Left renal cortex interstitium (tissue), 4 donors: ENCODE data around the gene TEX53. TPM values are rescaled to one million over a fixed set of nuclear protein-coding genes. Genes with fewer than 3 reads are reported as not detected.

Experiments
- DNase-seq, 4 donors: peaks; one replicate each; pipeline ENCODE4 v3.0.0-alpha.2; 2013; ENCODE audit warnings: low read depth in 4 of 4, low spot score in 2 of 4, missing footprints in 1 of 4
- polyA plus RNA-seq, 4 donors: library from polyadenylated mRNA; unstranded; fragments of 120-200 nt; gene quantifications; one replicate each; pipeline ENCODE4 v1.2.1, GENCODE V29; 2013; ENCODE audit not compliant: insufficient read length in 4 of 4

Gene TEX53
- polyA plus RNA-seq, result not detected

DNA sequence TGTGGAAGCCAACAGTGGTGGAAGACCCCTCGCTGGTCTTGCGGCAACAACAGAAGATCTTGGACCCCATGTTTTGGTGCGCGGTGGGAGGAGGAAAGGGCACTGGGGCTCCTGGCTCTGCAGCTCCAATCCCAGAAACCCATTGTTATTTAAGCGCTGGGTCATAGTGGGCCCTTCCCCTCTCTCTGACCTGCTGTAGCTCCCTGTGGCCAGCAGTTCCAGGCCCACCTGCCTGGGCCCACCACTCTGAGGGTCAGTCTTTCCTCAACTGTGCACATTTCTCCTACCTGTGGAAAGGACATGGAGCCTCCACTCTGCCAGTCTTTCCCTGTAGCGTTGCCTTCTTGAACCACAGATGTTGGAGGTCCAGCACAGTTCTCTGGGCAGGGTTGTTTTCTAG is at the start of gene TEX53:
Gene TEX53, minus strand, starts transcription at position 101 of the 400 bp plus-strand sequence. Its CDS starts 31 bp downstream, at position 70.
- no peak for DNase-seq

DNA sequence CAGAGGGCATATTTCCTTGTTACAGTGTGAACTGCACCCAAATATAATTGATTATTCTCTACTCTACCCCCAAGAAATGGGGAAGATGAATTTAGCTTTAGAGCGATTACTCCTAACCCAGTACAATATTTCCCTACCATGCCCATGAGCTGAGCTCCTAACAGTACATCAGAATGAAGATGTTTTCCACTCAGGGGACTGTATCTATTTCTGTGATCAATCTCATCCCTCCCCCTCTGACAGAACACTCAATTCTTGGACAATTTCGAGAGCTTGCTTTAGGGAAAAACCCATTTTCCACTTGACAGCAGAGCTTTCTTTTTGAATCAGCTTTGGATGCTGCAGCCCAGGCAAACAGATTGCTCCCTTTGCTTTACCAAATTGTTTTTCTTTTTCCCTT is 49.1 kb upstream of the TEX53 start:
- no peak for DNase-seq

DNA sequence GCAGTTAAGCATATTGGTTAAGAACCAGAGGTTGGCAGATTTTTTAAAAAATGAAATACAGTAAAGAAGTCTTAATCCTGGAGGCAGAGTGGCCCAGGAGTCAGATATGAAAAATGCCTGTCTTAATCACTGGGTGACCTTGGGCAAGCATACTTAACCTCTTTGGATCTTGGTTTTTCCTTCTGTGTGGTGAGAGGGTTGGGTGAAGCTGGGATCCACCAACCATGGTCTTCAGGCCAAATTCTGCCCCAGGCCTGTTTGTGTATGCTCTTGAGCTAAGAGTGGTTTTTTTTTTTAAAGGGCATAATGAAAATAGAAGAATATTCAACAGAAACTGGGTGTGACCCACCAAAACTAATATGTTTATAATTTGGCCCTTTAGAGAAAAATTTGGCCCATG is 44.4 kb upstream of the TEX53 start:
- DNase-seq, result no peak

DNA sequence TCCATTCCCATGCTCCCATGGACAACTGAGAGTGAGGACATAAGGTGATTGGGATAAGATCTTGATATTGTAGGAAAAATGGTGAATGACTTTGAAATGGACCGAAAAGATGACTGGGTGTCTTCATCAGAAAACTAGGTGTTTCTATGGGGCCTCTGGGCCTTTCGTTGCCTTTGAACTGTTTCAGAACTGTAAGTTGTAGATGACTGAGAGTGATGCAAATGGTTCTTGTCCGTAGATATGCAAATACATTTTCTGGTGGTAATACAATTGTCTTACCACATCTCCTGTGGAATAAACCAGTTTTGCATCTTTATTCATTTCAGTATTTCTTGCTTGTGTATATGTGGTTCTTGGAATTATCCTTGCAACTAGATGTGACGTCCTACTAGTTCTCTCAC is 40.3 kb upstream of the TEX53 start:
- no peak for DNase-seq

DNA sequence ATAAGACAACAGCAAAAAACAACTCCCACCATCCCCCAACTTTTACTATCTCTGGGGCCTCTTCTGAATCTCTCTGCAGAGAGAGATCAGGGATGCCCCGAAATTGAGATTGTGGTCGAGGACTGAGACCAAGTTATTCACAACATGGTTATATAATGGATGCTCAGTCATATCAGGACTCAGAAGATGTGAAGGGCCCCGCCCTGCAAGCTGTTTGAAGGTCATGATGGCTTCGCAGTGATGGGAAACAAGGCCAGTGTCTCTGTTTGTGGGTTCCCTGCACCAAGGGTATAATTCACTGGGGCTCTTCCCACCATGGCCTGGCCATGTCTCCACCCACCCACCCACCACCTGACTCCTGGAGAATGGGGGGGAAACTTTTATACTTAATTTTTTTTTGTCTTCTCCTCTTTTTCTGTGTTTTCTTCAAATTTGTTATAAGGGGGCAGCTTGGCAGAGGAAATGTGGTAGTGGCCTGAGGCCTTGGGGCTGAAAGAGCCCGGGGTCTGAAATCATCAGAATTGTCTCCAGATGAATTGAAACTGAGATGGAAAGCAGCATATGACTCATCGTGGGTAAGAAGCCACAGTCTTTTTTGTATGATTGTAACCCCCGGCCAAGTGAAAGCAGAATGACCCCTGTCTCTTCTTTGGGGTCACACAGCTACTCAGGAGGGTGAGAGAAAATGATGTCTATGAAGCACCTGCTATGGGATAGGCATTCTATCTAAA is 39.4 kb upstream of the TEX53 start:
- DNase-seq, result no peak

DNA sequence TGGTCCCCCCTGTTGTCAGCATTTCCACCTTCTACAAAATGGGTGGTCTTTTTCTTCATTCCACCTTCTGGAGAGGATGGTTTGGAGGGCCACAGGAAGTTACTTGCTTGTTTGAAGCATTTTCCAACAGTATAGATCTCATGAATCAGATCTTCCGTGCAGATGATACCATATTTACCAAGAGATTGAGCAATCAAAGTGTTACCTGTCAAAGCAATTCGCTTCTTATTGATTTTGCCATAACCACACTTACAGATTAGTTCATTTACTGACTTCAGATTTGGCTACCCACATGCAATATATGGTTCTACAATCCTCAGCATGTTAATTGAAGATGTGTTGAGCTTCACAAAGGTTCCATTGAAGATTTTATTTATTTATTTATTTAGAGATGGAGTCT is 38.3 kb upstream of the TEX53 start:
- no peak for DNase-seq

DNA sequence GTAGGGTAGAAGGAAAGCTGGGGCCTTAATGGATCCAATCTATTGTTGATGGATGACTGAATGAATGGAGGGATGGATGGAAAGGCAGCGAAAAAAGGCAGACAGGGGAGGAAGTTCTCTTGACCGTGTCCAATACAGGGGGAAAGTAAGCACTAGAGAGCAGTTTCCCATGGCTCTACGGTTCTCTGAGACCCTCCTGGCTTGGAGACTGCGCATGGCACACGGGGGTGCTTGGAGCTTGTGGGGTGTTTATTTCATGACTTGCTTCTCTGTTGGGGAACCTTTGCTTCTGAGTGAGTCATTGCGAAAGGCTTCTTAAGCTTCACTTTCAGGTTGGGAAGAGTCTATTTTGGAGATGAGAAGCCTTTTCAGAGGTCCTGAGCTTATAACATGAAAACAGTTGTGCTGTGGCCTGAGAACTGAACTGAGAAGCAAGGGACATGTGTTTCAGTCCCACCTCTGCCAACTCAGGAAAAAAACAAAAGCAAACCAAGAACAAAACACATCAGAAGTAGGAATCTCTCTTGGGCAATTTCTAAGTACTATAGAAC is 37.2 kb upstream of the TEX53 start:
- DNase-seq, result no peak

DNA sequence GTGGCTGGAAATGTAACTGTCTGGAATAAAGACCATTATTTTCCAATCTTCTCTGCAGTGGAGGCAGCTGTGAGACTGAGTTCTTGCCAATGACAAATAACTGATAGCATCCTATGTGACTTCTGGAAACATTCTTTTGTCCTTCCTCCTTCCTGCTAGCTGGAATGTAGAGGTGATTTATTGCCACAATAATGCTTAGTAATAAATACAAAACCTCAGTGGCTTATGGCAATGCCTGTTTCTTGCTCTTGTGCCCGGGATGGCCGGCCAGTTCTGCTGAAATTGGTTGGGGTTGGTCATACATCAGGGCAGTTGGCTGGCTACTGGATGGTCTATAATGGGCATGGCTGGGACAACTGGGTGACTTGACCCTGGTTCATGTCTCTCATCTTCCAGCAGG is 36.5 kb upstream of the TEX53 start:
- no peak for DNase-seq

DNA sequence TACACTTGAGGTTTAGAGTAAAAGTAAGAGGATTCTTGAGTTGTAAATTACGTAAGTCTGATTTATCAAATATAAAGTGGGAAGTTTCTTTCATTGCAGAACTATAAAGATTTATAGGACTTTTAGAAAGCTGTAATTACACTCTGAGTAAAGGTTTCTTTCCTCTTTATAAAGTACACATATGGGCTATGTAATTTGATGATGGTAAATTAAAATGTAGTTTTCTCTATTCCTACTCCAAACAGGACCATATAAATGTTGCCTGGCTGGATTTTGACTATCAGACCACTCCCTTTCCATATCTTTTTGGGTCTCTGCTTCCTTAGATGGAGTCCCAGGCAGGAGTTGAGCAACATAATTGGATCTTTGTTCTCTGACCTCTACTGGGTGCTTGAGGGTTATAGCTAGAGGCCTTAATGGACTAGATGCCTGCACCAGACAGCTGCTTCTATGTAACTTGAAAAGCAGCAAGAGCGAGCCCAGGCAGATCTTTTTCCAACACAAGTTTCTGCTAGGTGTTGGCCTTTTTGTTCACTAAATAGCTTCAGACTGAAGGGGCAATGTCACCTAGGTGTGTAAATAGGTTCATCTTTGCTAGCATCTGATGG is 35.7 kb upstream of the TEX53 start:
- DNase-seq, result no peak

DNA sequence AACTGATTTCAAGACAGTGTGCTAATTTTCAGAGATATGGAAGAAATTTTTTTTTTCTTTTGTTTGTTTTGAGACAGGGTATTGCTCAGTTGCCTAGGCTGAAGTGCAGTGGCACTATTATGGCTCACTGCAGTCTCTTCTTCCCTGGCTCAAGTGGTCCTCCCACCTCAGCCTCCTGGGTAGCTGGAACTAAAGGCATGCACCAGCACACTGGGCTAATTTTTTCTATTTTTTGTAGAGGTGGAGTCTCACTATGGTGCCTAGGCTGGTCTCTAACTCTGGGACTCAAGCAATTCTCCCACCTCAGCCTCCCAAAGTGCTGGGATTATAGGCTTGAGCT is 34.3 kb upstream of the TEX53 start:
- no peak for DNase-seq

DNA sequence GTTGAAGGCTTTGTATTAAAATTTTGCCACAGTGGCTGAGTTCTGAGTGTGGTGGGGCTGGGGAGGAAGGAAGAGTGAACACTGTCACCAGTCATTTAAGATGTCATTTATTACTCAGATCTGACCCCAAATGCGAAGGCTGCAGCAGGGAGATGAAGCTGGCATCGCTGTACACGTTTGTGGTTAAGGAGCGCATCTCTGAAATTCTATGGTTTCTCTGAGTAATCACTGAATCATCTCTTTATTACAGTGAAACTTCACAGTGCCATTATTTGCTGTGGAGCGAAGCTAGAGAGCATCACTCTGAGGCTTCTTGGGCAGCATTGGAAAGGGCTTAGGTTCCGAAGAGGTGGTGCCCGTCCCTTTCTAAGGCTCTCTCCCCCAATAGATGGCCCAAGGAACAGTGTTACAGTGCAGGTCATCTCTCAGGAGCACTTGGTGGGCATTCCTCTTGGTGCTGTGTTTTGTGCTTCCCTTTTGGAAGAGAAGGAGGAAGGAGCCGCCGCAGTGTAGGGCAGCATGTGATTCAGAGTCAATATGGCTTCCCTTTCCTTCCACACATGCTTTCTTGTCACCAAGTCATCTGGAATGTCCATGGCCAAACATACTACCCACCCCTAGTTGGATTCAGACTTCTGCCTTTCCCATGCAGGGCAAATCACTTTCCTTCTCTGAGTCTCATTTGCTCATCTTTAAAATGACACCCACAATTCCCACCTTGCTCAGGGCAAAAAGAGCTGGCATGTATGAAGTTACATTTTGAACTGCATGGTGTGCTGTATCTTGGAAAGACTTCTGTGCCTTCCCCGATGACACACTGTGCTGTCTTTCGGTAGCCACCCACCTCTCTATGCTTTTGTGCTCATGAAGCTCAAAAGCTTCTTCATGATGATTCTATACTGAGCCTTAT is 33.7 kb upstream of the TEX53 start:
- DNase-seq, result no peak

DNA sequence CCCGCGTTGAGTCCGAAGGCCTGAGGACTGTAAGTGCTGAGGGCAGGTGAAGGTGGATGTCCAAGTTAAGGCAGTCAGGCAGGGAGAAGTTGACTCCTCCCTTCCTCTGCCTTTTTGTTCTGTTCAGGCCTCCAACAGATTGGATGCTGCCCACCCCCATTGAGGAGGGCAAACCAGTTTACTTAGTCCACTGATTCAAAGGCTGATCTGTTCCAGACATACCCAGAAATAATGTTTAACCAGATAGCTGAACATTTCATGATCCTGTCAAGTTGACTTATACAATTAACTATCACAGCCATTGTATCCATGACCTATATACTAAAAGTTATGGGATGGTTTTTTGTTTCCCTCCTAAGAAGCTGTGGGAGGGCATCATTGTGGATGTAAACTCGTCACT is 32.7 kb upstream of the TEX53 start:
- DNase-seq, result no peak

DNA sequence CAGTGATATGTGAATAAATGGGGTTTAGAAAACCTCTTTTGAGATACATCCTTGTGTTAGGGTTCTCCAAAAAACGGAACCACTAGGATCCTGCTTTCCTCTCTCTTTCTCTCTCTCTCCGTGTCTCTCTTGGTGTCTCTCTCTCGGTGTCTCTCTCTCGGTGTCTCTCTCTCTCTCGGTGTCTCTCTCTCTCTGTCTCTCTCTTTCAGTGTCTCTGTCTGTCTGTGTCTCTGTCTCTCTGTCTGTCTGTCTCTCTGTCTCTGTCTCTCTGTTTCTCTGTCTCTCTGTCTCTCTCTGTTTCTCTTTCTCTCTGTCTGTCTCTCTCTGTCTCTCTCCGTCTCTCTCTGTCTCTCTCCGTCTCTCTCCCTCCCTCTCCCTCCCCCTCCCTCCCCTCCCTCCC is 32.2 kb upstream of the TEX53 start:
- DNase-seq, result no peak

DNA sequence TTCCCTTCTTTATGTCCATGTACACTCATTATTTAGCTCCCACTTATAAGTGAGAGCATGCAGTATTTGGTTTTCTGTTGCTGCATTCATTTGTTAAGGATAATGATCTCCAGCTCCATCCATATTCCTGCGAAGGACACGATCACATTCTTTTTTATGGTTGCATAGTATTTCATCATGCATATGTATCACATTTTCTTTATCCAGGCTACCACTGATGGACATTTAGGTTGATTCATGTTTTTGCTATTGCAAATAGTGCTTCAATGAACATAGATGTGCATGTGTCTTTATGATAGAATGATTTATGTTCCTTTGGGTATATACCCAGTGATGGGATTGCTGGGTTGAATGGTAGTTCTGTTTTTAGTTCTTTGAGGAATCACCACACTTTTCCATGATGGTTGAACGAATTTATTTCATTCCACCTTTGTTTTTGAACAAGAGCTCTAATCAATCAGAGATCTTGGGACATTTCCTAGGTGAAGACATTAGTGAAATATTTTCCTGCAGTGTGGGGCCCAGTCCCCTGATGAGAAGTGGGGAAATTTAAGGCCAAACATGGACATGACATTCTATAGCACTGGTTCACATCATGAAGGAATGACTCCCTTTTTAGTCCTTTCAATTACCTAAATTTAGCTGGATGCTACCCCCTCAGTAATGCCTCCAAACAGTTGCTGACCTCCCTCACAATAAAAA is 31.5 kb upstream of the TEX53 start:
- no peak for DNase-seq

DNA sequence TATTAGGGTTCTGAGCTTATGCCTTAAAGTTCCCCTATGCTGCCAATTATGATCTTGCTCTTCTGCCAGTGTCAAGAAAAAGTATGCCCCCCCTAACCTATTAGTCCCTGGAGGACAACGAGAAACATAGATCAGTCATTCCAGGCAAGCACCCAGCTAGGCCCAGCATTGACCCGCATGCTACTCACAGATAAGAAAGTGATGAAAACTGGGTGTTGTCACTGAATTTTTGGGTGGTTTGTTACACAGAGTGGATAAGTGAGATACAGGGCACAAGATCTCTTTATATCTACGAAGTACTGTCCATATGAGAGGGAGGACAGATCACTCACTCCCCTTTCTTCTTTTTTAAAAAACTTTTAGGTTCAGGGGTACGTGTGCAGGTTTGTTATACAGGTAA is 30.8 kb upstream of the TEX53 start:
- DNase-seq, result no peak

DNA sequence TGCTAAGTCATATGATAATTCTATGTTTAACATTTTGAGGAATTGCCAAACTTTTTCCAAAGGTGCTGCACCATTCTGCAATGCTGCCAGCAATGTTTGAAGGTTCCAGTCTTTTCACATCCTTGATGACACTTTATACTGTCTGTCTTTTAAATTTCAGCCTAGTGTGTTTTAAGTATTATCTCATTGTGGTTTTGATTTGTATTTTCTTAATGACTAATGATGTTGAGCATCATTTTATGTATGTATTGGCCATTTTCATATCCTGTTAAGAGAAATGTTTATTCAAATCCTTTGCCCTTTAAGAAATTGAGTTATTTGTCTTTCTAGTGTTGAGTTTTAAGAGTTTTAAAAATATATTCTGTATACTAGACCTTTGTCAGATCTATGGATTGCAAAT is 29.4 kb upstream of the TEX53 start:
- DNase-seq, result no peak

DNA sequence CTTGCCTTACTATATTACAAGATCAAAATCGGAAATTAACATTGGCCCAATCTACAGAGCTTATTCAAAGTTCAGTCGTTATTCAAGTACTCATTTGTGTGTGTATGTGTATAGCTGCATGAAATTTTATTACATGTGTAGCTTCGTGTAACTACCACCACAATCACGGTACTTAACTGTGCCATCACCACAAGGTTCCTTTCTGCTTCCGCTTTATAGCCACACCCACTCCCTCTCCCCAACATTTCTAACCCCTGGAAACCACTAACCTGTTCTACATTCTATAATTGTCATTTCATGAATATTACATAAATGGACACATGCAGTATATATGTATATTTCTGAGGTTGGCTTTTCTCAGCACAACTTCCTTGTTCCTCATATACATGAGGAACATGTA is 28.3 kb upstream of the TEX53 start:
- DNase-seq, result no peak

DNA sequence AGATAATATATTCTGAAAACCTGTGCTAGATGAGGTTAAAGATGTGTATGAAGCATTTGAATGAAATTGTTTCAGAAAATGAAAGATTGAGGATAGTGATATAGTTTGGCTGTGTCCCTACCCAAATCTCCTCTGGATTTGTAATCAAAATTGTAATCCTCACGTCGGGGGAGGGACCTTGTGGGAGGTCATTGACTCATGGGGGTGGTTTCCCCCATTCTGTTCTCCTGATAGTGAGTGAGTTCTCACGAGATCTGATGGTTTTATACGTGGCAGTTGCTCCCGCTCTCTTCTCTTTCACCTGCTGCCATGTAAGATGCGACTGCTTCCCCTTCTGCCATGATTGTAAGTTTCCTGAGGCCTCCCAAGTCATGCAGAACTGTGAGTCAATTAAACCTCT is 26.4 kb upstream of the TEX53 start:
- DNase-seq, result no peak

DNA sequence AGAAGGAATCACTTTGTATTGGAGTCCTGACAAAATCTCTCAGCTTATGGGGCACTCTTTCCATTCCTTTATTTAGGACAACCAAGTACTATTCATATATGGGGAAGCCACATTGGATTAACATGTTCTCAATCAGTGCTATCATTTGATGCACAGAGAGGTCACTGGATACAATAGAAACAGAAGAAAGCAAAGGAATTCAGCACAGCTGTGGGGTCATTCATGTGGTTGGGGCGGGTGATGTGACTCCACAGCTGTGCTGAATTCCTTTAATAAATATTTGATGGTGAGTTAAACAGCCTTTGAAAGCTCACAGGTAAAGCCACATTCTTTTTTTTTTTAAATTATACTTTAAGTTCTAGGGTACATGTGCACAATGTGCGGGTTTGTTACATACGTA is 25.2 kb upstream of the TEX53 start:
- DNase-seq, result no peak

DNA sequence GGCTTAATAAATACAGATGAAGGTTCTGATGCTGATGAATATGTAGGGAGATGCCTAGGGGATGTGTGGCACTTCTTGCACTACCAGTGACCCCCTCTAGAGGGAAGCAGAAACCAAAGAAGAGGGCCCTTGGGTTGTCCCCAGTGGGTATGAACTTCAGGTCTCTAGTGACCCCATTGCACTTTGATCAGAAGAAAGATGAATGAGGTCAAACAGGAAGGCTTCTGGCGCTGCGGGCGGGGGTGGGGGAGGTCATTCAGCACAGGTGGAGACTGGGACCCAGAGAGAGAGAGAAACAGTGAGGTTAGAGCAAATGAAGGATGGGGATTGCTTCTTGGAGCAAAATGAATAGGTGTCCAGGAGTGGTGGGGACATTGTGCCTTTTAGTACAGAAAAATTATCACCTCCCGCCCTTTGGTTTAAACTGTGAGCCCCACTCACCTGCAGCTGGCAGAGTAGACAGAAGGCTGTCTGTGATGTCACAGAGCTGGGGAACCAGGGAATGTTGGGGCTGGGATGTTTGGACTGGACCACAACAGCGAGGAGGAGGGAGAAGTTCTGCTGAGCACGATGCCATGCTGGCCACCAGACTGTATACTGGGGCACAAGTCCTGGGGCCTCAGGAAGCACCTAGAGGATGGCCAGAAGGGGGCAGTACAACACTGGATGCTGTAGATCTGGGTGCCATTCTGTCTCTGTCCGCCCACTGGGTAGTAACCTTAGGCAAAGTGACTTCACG is 24.2 kb upstream of the TEX53 start, which contains the start of gene TEX48:
Gene TEX48, minus strand, starts transcription at position 599 of the 739 bp plus-strand sequence. CDS start 10,469 bp downstream, outside the sequence.
- DNase-seq, result no peak
